Neuronal stem cell (in vitro differentiated cells): ENCODE data around the gene PARD3B.

Experiments used
- DNase-seq: peaks from one replicate; pipeline ENCODE4 v3.0.0-alpha.2; 2013; ENCODE audit warnings: low spot score
- H2AFZ ChIP-seq: one replicate; pipeline ENCODE4 v1.6.1; 2013; ENCODE audit warnings: mild to moderate bottlenecking, low read length, inconsistent platforms
- H2AK5ac ChIP-seq: 2 replicates; pipeline ENCODE4 v1.6.1; 2013; ENCODE audit warnings: low read depth, mild to moderate bottlenecking, inconsistent platforms, low read length, moderate library complexity, mixed read lengths
- H2BK120ac ChIP-seq: 2 replicates; pipeline ENCODE4 v1.6.1; 2013; ENCODE audit warnings: low read depth, mild to moderate bottlenecking, inconsistent platforms, low read length, moderate library complexity, mixed read lengths
- H2BK12ac ChIP-seq: one replicate; pipeline ENCODE4 v1.6.1; 2013; ENCODE audit warnings: low read length, inconsistent platforms
- H2BK15ac ChIP-seq: 2 replicates; pipeline ENCODE4 v1.6.1; 2013; ENCODE audit warnings: mild to moderate bottlenecking, low read length, inconsistent platforms, mixed read lengths
- H2BK5ac ChIP-seq: one replicate; pipeline ENCODE4 v1.6.1; 2013; ENCODE audit warnings: inconsistent platforms, mild to moderate bottlenecking, low read length, moderate library complexity
- H3K14ac ChIP-seq: one replicate; pipeline ENCODE4 v1.6.1; 2013; ENCODE audit warnings: low read length, inconsistent platforms
- H3K18ac ChIP-seq: 2 replicates; pipeline ENCODE4 v1.6.1; 2013; ENCODE audit warnings: low read length, inconsistent platforms
- H3K23ac ChIP-seq: 2 replicates; pipeline ENCODE4 v1.6.1; 2013; ENCODE audit warnings: low read depth, mild to moderate bottlenecking, mixed read lengths, low read length, inconsistent platforms; ENCODE audit not compliant: poor library complexity
- H3K27ac ChIP-seq: replicated peaks from 3 replicates; pipeline ENCODE4 v1.5.1; 2013; ENCODE audit warnings: low read length, inconsistent platforms
- H3K27me3 ChIP-seq, 3 experiments: 2 replicates each; pipeline ENCODE4 v1.6.1; 2013; ENCODE audit warnings: low read length in 3 of 3, mild to moderate bottlenecking in 2 of 3, inconsistent platforms in 1 of 3, low read depth in 1 of 3, mixed read lengths in 1 of 3, moderate library complexity in 1 of 3; ENCODE audit not compliant: control insufficient read depth in 3 of 3, insufficient read depth in 3 of 3
- H3K36me3 ChIP-seq, 2 donors: replicated peaks in 1 of 2; 2 replicates each; pipeline ENCODE4 v1.6.1; 2013; ENCODE audit warnings: low read length in 2 of 2; ENCODE audit not compliant: control insufficient read depth in 2 of 2, insufficient read depth in 2 of 2
- H3K4ac ChIP-seq: 2 replicates; pipeline ENCODE4 v1.6.1; 2013; ENCODE audit warnings: inconsistent platforms, mild to moderate bottlenecking, low read length, moderate library complexity
- H3K4me1 ChIP-seq, 2 donors: 1 replicate in 1 of 2; 2 replicates in 1 of 2; pipeline ENCODE4 v1.6.1; 2013; ENCODE audit warnings: low read length in 2 of 2, low read depth in 1 of 2; ENCODE audit not compliant: control insufficient read depth in 2 of 2, insufficient read depth in 1 of 2
- H3K4me2 ChIP-seq: one replicate; pipeline ENCODE4 v1.6.1; 2013; ENCODE audit warnings: mild to moderate bottlenecking, low read length, inconsistent platforms; ENCODE audit not compliant: insufficient read depth, poor library complexity, severe bottlenecking
- H3K4me3 ChIP-seq, 2 donors: 2 replicates each; pipeline ENCODE4 v1.5.1; 2013; ENCODE audit warnings: low read length in 2 of 2, mild to moderate bottlenecking in 2 of 2, inconsistent platforms in 1 of 2, moderate library complexity in 1 of 2
- H3K79me1 ChIP-seq: one replicate; pipeline ENCODE4 v1.6.1; 2013; ENCODE audit warnings: low read depth, mild to moderate bottlenecking, inconsistent platforms, low read length, moderate library complexity
- H3K9ac ChIP-seq: one replicate; pipeline ENCODE4 v1.6.1; 2013; ENCODE audit warnings: mild to moderate bottlenecking, low read depth, low read length, inconsistent platforms; ENCODE audit not compliant: poor library complexity
- H3K9me3 ChIP-seq, 2 donors: replicated peaks in 1 of 2; 2 replicates each; pipeline versions ENCODE3 to v1.6.1; 2013; ENCODE audit warnings: low read length in 2 of 2, mild to moderate bottlenecking in 2 of 2, inconsistent platforms in 1 of 2, low read depth in 1 of 2, mixed read lengths in 1 of 2, moderate library complexity in 1 of 2; ENCODE audit not compliant: control insufficient read depth in 2 of 2, insufficient read depth in 1 of 2
- H4K8ac ChIP-seq: one replicate; pipeline ENCODE4 v1.6.1; 2013; ENCODE audit warnings: low read depth, mild to moderate bottlenecking, inconsistent platforms, low read length, moderate library complexity
- H4K91ac ChIP-seq: one replicate; pipeline ENCODE4 v1.6.1; 2013; ENCODE audit warnings: low read length, low read depth, mild to moderate bottlenecking, inconsistent platforms; ENCODE audit not compliant: poor library complexity
- WGBS, 2 donors: extraction: QIAGEN DNeasy Blood & Tissue Kit; methylation state at CpG; one replicate each; pipeline ENCODE4 v1.1.7; 2013; ENCODE audit warnings: missing lambda C conversion rate in 2 of 2, mixed read lengths in 1 of 2; ENCODE audit not compliant: insufficient read length in 2 of 2, insufficient replicate concordance in 1 of 2; ENCODE audit errors: extremely low coverage in 2 of 2; 5-methylcytosine and 5-hydroxymethylcytosine counted together

The PARD3B gene

GRCh38 chr2:205169464-205169863 lies 624.2 kb downstream of the PARD3B start:
- no peak for DNase-seq
- WGBS, 2 donors = no CpG with 5 or more reads among the region's 3 CpGs
- no peaks in the 10 kb centered on the region for H3K9me3 ChIP-seq
- H2BK12ac ChIP-seq = no peak overlapping the region
- H3K4ac ChIP-seq = no peak overlapping the region
- no peak overlapping the region for H3K23ac ChIP-seq
- no peak overlapping the region for H3K18ac ChIP-seq
- H4K8ac ChIP-seq = no peak overlapping the region
- no peak overlapping the region for H2AFZ ChIP-seq
- H3K79me1 ChIP-seq = no peaks in the 10 kb centered on the region
- no peak overlapping the region for H3K4me2 ChIP-seq
- no peak overlapping the region for H3K14ac ChIP-seq
- H3K9ac ChIP-seq = no peak overlapping the region
- peaks cover 0 to 2% of the 10 kb centered on the region in 2 donors for H3K4me1 ChIP-seq
- H2BK120ac ChIP-seq = no peak overlapping the region
- H2BK15ac ChIP-seq = no peak overlapping the region
- no peak overlapping the region for H3K27ac ChIP-seq
- no peak overlapping the region for H4K91ac ChIP-seq
- no peak overlapping the region for H2BK5ac ChIP-seq
- H2AK5ac ChIP-seq = no peak overlapping the region
- no peaks in the 10 kb centered on the region for H3K36me3 ChIP-seq
- H3K27me3 ChIP-seq = no peaks in the 10 kb centered on the region
- H3K4me3 ChIP-seq = no peak overlapping the region

GRCh38 chr2:205170399-205170798 lies 625.1 kb downstream of the PARD3B start:
- Histone ChIP-seq H3K79me1 (no peaks in the 10 kb centered on the region), H3K36me3 (no peaks in the 10 kb centered on the region), H2BK5ac (no peak overlapping the region), H3K9me3 (no peaks in the 10 kb centered on the region), H3K14ac (no peak overlapping the region), H2BK15ac (no peak overlapping the region), H2BK120ac (no peak overlapping the region), H3K4me3 (peak overlapping the region in 1 of 2 donors; percentile 69), H3K4me1 (peaks cover 0 to 2% of the 10 kb centered on the region in 2 donors), H3K23ac (no peak overlapping the region), H3K18ac (no peak overlapping the region), H3K27ac (no peak overlapping the region), H3K27me3 (no peaks in the 10 kb centered on the region), H3K4ac (no peak overlapping the region), H2BK12ac (no peak overlapping the region), H4K91ac (no peak overlapping the region), H3K4me2 (no peak overlapping the region), H2AFZ (no peak overlapping the region), H2AK5ac (no peak overlapping the region), H4K8ac (no peak overlapping the region), H3K9ac (no peak overlapping the region)
- DNase-seq = no peak
- no CpG with 5 or more reads among the region's 12 CpGs for WGBS, 2 donors

GRCh38 chr2:205171261-205171940 lies 626.1 kb downstream of the PARD3B start:
- WGBS, 2 donors = no CpG with 5 or more reads among the region's 4 CpGs
- Histone ChIP-seq H2BK15ac (no peak overlapping the region), H3K14ac (no peak overlapping the region), H4K8ac (no peak overlapping the region), H4K91ac (no peak overlapping the region), H3K79me1 (no peaks in the 10 kb centered on the region), H3K27ac (no peak overlapping the region), H2BK12ac (no peak overlapping the region), H3K9ac (no peak overlapping the region), H2BK120ac (no peak overlapping the region), H3K4me3 (no peak overlapping the region), H3K9me3 (no peaks in the 10 kb centered on the region), H2AFZ (no peak overlapping the region), H3K18ac (no peak overlapping the region), H3K4ac (no peak overlapping the region), H3K27me3 (no peaks in the 10 kb centered on the region), H3K4me1 (peaks cover 0 to 2% of the 10 kb centered on the region in 2 donors), H3K36me3 (no peaks in the 10 kb centered on the region), H3K4me2 (no peak overlapping the region), H2BK5ac (no peak overlapping the region), H3K23ac (no peak overlapping the region), H2AK5ac (no peak overlapping the region)
- no peak for DNase-seq

- Histone ChIP-seq H3K4ac (no peak overlapping the region), H4K91ac (no peak overlapping the region), H2BK15ac (no peak overlapping the region), H3K79me1 (no peaks in the 10 kb centered on the region), H2BK5ac (no peak overlapping the region), H3K9ac (no peak overlapping the region), H4K8ac (no peak overlapping the region), H3K18ac (no peak overlapping the region), H3K4me3 (no peak overlapping the region), H3K4me1 (peaks cover 0 to 2% of the 10 kb centered on the region in 2 donors), H2BK120ac (no peak overlapping the region), H3K27me3 (no peaks in the 10 kb centered on the region), H2BK12ac (no peak overlapping the region), H3K9me3 (no peaks in the 10 kb centered on the region), H3K14ac (no peak overlapping the region), H3K4me2 (no peak overlapping the region), H3K36me3 (peaks cover 0 to 5% of the 10 kb centered on the region in 2 donors), H2AFZ (no peak overlapping the region), H3K27ac (no peak overlapping the region), H3K23ac (no peak overlapping the region), H2AK5ac (no peak overlapping the region)
- DNase-seq = no peak
- WGBS, 2 donors = no CpG with 5 or more reads among the region's 4 CpGs
Observed at GRCh38 chr2:205175831-205176230, 630.6 kb downstream of the PARD3B start.
